Measurements from ENCODE around the gene LCA5L. TPM values are rescaled to one million over a fixed set of nuclear protein-coding genes. Genes with fewer than 3 reads are reported as not detected.
"Not testable (repeated sequence)": the region's sequence is repeated elsewhere in the genome, so short reads cannot be mapped to it uniquely, and the experiment has no call there.

The LCA5L gene
- total RNA-seq, 2 experiments from 2014 or later, result not detected

- Mint-ChIP-seq H3K36me3 (ENCODE audit: low read depth) (peaks cover 33% of the 10 kb centered on the region), H3K4me3 (no peak overlapping the region), H3K27me3 (no peaks in the 10 kb centered on the region), H3K27ac (no peak overlapping the region), H3K4me1 (peaks cover 16% of the 10 kb centered on the region), H3K9me3 (no peaks in the 10 kb centered on the region)
- DNase-seq, result no peak
- ChIA-PET POLR2A (interaction anchor here (1.2 kb wide), 1 partner anchor 8 kb away, joined by 4 read pairs; no protein-coding TSS in a partner anchor), CTCF (interaction anchor here (1.0 kb wide), 1 partner anchor 45 kb away, joined by 3 read pairs; the partner anchor contains the start of gene HMGN1)
Observed at GRCh38 chr21:39392981-39393380, 52.6 kb downstream of the LCA5L start.

GRCh38 chr21:39390212-39390765 is 55.3 kb downstream of the LCA5L start:
- no peak for DNase-seq
- ChIA-PET CTCF (no interaction called here), POLR2A (interaction anchor here (0.9 to 1.2 kb wide), 2 partner anchors 78 to 207 kb away, joined by 3 read pairs; partner anchors contain the start of gene PSMG1)
- Mint-ChIP-seq H3K27ac (no peak overlapping the region), H3K4me1 (peaks cover 34% of the 10 kb centered on the region), H3K27me3 (no peaks in the 10 kb centered on the region), H3K9me3 (no peaks in the 10 kb centered on the region), H3K36me3 (ENCODE audit: low read depth) (peaks cover 24% of the 10 kb centered on the region), H3K4me3 (no peak overlapping the region)

- H3K4me1 Mint-ChIP-seq, result peaks cover 45% of the 10 kb centered on the region
- ChIA-PET CTCF (no interaction called here), POLR2A (interaction anchor here (5.7 kb wide), 1 partner anchor 75 kb away, joined by 47 read pairs; the partner anchor contains the start of gene BRWD1)
- H3K4me3 Mint-ChIP-seq, result peak overlapping the region; percentile 83
- H3K36me3 Mint-ChIP-seq (ENCODE audit: low read depth), result peaks cover 15% of the 10 kb centered on the region
- no peaks in the 10 kb centered on the region for H3K27me3 Mint-ChIP-seq
- DNase-seq, result no peak
- no peaks in the 10 kb centered on the region for H3K9me3 Mint-ChIP-seq
- H3K27ac Mint-ChIP-seq, result no peak overlapping the region
Observed at GRCh38 chr21:39388811-39389155, 56.8 kb downstream of the LCA5L start.

DNA sequence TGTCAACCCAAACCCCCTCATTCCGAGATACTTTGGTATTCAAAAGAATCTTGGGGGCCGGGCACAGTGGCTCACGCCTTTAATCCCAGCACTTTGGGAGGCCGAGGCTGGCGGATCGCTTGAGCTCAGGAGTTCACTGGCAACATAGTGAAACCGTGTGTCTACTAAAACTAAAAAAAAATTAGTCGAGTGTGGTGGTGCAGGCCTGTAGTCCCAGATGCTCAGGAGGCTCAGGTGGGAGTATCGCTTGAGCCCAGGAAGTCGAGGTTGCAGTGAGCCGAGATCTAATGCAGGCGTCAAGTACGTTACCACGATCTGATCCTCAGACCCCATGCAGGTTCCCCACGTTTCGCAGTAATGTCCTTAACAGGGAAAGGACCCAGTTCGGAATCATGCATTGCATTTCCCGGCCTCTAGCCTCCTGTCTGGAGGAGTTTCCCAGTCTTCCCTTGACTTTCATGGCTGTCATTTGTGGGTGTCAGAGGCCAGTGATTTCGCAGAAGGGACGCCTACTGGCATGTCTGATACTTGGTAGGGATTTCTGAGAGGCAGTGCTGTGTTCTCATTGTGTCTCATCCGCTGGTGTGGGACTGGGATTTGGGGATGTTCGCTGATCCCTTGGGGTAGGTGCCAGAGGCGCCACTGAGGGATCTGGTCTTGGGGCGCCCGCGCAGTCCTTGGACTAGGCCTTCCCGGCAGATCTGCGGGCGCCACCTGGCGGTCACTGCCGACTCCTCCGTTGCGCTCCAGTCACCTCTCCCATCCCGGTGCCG is 57.4 kb downstream of the LCA5L start:
- Mint-ChIP-seq H3K27me3 (no peaks in the 10 kb centered on the region), H3K36me3 (ENCODE audit: low read depth) (peaks cover 13% of the 10 kb centered on the region), H3K4me3 (peak overlapping the region; percentile 83), H3K9me3 (no peaks in the 10 kb centered on the region), H3K4me1 (peaks cover 45% of the 10 kb centered on the region), H3K27ac (peak overlapping the region; percentile 82)
- DNase-seq, result peak; percentile 88
- POLR2A ChIA-PET, result interaction anchor here (0.9 to 5.7 kb wide), 6 partner anchors 15 to 207 kb away, joined by 3 to 47 read pairs (median 22); partner anchors contain the start of genes BRWD1, HMGN1 and PSMG1
- CTCF ChIA-PET, result interaction anchor here (0.7 to 1.8 kb wide), 14 partner anchors 10 to 208 kb away, joined by 3 to 20 read pairs (median 4); partner anchors contain the start of genes BRWD1, LCA5L and PSMG1

GRCh38 chr21:39387461-39388037 is 58.0 kb downstream of the LCA5L start:
- POLR2A ChIA-PET, result interaction anchor here (0.9 to 5.7 kb wide), 8 partner anchors 14 to 1824 kb away, joined by 3 to 47 read pairs (median 4); partner anchors contain the start of genes BRWD1, HMGN1 and PSMG1
- Mint-ChIP-seq H3K4me1 (peaks cover 46% of the 10 kb centered on the region), H3K36me3 (ENCODE audit: low read depth) (peaks cover 8% of the 10 kb centered on the region), H3K27ac (peak overlapping the region; percentile 82), H3K4me3 (peak overlapping the region; percentile 83), H3K27me3 (no peaks in the 10 kb centered on the region), H3K9me3 (no peaks in the 10 kb centered on the region)
- DNase-seq, result peak; percentile 92
- CTCF ChIA-PET, result interaction anchor here (0.6 to 1.8 kb wide), 16 partner anchors 10 to 207 kb away, joined by 3 to 20 read pairs (median 4); partner anchors contain the start of genes BRWD1, LCA5L and PSMG1

- Mint-ChIP-seq H3K36me3 (ENCODE audit: low read depth) (peaks cover 10% of the 10 kb centered on the region), H3K27ac (no peak overlapping the region), H3K4me3 (peak overlapping the region; percentile 83), H3K4me1 (peaks cover 52% of the 10 kb centered on the region), H3K9me3 (no peaks in the 10 kb centered on the region), H3K27me3 (no peaks in the 10 kb centered on the region)
- CTCF ChIA-PET, result interaction anchor here (1.2 to 1.8 kb wide), 6 partner anchors 13 to 203 kb away, joined by 3 to 20 read pairs (median 8); partner anchors contain the start of gene PSMG1
- no peak for DNase-seq
- POLR2A ChIA-PET, result interaction anchor here (0.9 to 5.7 kb wide), 7 partner anchors 39 to 1823 kb away, joined by 3 to 47 read pairs (median 4); partner anchors contain the start of genes BRWD1, HMGN1 and PSMG1
Observed at GRCh38 chr21:39386899-39387298, 58.7 kb downstream of the LCA5L start.

DNA sequence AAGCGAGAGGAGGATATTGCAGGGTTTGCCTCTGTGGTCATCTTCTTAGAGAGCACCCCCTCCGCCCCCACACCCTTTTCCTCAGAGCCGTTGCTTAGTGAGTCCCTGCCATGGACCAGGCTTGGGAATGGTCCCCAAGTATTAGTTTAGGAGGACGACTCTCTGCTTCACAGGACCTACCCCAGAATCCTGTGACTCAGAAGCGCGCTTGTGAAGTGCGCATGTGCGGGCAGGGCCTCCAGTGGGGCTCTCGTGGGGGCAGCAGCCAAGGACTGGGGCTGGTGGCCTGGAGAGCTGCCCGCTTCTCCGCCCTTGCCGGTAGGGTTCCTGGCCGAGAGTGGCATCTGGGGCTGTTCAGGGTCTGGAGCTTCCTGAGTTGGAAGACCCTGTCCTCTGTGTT is 59.4 kb downstream of the LCA5L start:
- no peak for DNase-seq
- ChIA-PET POLR2A (interaction anchor here (1.1 to 5.7 kb wide), 3 partner anchors 73 to 202 kb away, joined by 3 to 47 read pairs (median 42); partner anchors contain the start of genes BRWD1 and PSMG1), CTCF (interaction anchor here (1.8 kb wide), 1 partner anchor 12 kb away, joined by 8 read pairs; no protein-coding TSS in a partner anchor)
- Mint-ChIP-seq H3K27ac (peak overlapping the region; percentile 66), H3K4me3 (peak overlapping the region; percentile 53), H3K27me3 (no peaks in the 10 kb centered on the region), H3K36me3 (ENCODE audit: low read depth) (peaks cover 10% of the 10 kb centered on the region), H3K4me1 (peaks cover 55% of the 10 kb centered on the region), H3K9me3 (no peaks in the 10 kb centered on the region)

GRCh38 chr21:39385299-39386145 is 60.1 kb downstream of the LCA5L start:
- ChIA-PET POLR2A (interaction anchor here (1.1 to 5.7 kb wide), 5 partner anchors 8 to 202 kb away, joined by 3 to 47 read pairs (median 14); partner anchors contain the start of genes BRWD1, HMGN1 and PSMG1), CTCF (interaction anchor here (0.6 to 1.0 kb wide), 2 partner anchors 34 to 38 kb away, joined by 3 to 4 read pairs; no protein-coding TSS in a partner anchor)
- Mint-ChIP-seq H3K4me3 (peak overlapping the region; percentile 53), H3K27me3 (no peaks in the 10 kb centered on the region), H3K4me1 (peaks cover 59% of the 10 kb centered on the region), H3K9me3 (no peaks in the 10 kb centered on the region), H3K36me3 (ENCODE audit: low read depth) (peaks cover 9% of the 10 kb centered on the region), H3K27ac (peak overlapping the region; percentile 66)
- peak; percentile 69 for DNase-seq

- Mint-ChIP-seq H3K27me3 (no peaks in the 10 kb centered on the region), H3K9me3 (no peaks in the 10 kb centered on the region), H3K36me3 (ENCODE audit: low read depth) (peaks cover 6% of the 10 kb centered on the region), H3K27ac (peak overlapping the region; percentile 61), H3K4me3 (no peak overlapping the region), H3K4me1 (peaks cover 62% of the 10 kb centered on the region)
- ChIA-PET POLR2A (interaction anchor here (1.7 to 5.7 kb wide), 4 partner anchors 8 to 201 kb away, joined by 4 to 47 read pairs (median 28); partner anchors contain the start of genes BRWD1, HMGN1 and PSMG1), CTCF (interaction anchor here (1.0 kb wide), 1 partner anchor 38 kb away, joined by 3 read pairs; no protein-coding TSS in a partner anchor)
- peak; percentile 37 for DNase-seq
Observed at GRCh38 chr21:39384674-39385298, 60.8 kb downstream of the LCA5L start.

GRCh38 chr21:39382096-39382495 is 63.5 kb downstream of the LCA5L start:
- POLR2A ChIA-PET, result interaction anchor here (2.2 to 2.9 kb wide), 3 partner anchors 34 to 198 kb away, joined by 19 to 54 read pairs (median 29); partner anchors contain the start of genes BRWD1, HMGN1 and PSMG1
- H3K9me3 Mint-ChIP-seq; H3K36me3 Mint-ChIP-seq (ENCODE audit: low read depth); DNase-seq; H3K27me3 Mint-ChIP-seq; H3K27ac Mint-ChIP-seq; CTCF ChIA-PET: not testable (repeated sequence)
- peaks cover 47% of the 10 kb centered on the region for H3K4me1 Mint-ChIP-seq
- H3K4me3 Mint-ChIP-seq, result peak overlapping the region; percentile 45

DNA sequence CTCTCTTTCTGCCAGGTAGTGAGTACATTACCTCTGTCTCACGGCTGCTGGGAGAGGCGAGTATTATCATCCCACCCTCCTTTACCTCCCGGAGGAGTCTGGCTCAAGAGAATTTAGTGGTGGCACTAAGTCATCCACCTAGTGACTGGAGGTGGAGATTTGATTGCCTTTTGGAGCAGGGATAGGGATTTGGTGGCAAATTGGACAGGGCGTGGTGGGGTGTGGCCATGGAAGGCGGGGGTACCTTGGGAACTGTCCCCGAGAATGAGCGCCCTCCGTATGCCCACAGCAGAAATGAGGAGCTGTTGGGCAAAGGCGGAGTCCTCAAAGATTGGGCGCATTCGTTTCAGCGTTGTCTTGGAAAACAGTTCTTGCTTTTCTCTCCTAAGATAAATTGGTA is 64.6 kb downstream of the LCA5L start:
- peaks cover 41% of the 10 kb centered on the region for H3K4me1 Mint-ChIP-seq
- ChIA-PET POLR2A (interaction anchor here (2.2 to 2.9 kb wide), 3 partner anchors 33 to 197 kb away, joined by 19 to 54 read pairs (median 29); partner anchors contain the start of genes BRWD1, HMGN1 and PSMG1), CTCF (interaction anchor here (0.8 to 1.2 kb wide), 2 partner anchors 61 to 198 kb away, joined by 3 read pairs; partner anchors contain the start of gene PSMG1)
- H3K36me3 Mint-ChIP-seq (ENCODE audit: low read depth), result peaks cover 6% of the 10 kb centered on the region
- H3K9me3 Mint-ChIP-seq, result no peaks in the 10 kb centered on the region
- no peak for DNase-seq
- peak overlapping the region; percentile 94 for H3K4me3 Mint-ChIP-seq
- peak overlapping the region; percentile 10 for H3K27ac Mint-ChIP-seq
- no peaks in the 10 kb centered on the region for H3K27me3 Mint-ChIP-seq
